Measurements from ENCODE around the gene KCNS3.
A peak's percentile ranks its signal among the peaks of the same experiment; 100 is the strongest.

Gene KCNS3

DNA sequence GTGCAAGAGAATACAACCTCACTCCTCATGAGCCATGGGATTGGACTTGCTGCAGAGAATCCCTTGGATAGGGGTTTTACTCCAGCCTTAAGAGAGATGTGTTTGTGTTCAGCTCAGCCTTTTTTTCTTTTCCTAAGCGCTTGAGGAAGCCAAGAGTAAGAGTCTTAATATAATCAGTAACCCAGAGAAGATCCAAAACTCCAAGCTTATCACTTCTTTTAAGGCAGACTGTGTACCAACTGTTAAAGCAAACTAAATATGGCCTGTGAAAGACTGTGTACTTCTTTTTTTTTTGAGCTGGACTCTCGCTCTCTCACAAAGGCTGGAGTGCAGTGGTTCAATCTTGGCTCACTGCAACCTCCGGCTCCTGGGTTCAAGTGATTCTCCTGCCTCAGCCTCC lies 31.8 kb upstream of the KCNS3 start:
- no peak overlapping the region for H3K4me3 ChIP-seq (ENCODE audit: low read depth, low read length)
- DNase-seq (ENCODE audit: low read depth): no peak
- TF ChIP-seq, protein P1, sequence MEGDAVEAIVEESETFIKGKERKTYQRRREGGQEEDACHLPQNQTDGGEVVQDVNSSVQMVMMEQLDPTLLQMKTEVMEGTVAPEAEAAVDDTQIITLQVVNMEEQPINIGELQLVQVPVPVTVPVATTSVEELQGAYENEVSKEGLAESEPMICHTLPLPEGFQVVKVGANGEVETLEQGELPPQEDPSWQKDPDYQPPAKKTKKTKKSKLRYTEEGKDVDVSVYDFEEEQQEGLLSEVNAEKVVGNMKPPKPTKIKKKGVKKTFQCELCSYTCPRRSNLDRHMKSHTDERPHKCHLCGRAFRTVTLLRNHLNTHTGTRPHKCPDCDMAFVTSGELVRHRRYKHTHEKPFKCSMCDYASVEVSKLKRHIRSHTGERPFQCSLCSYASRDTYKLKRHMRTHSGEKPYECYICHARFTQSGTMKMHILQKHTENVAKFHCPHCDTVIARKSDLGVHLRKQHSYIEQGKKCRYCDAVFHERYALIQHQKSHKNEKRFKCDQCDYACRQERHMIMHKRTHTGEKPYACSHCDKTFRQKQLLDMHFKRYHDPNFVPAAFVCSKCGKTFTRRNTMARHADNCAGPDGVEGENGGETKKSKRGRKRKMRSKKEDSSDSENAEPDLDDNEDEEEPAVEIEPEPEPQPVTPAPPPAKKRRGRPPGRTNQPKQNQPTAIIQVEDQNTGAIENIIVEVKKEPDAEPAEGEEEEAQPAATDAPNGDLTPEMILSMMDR (IDR thresholded peaks at IDR 0.05; ENCODE audit: control insufficient read depth, extremely low read depth, insufficient read depth): no peak

DNA sequence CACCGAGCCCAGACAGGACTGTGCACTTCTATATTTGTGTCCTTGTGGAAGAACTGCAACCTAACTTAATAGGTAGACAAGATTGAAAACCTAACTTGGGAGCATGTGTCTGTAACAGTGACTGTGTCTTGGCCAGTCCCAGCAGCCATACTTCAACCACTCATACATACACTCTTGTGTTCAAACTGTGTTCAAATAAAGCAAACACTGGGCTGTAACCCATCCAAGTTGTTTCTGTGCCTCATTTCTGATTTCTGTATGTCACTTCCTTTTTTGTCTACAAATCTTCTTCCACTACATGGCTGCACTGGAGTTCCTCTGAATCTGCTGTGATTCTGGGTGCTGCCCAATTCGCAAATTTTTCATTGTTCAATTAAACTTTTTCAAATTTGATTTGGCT lies 31.2 kb upstream of the KCNS3 start:
- TF ChIP-seq, protein P1 (IDR thresholded peaks at IDR 0.05; ENCODE audit: control insufficient read depth, extremely low read depth, insufficient read depth): no peak
- H3K4me3 ChIP-seq (ENCODE audit: low read depth, low read length): no peak overlapping the region

DNA sequence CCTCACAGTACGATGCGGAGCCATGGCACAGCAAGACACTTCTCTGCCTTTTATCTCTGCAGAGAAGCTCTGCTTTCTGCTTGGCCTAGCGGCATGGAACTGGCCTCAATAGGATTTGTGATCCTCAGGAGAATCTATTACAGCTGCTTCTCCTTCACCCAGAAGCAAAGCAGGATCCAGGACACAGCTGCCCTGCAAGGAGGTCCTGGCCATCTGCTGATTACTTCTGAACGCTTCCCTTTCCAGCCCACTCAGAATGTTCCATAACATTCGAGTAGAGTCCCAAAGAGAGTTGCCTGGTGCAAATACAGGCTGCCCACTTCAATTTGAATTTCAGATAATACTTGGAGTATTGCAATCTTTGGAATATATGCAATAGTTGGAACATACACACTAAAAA lies 29.2 kb upstream of the KCNS3 start:
- TF ChIP-seq, protein P1 (IDR thresholded peaks at IDR 0.05; ENCODE audit: control insufficient read depth, extremely low read depth, insufficient read depth): no peak
- no peak for DNase-seq (ENCODE audit: low read depth)
- no peak overlapping the region for H3K4me3 ChIP-seq (ENCODE audit: low read depth, low read length)

More for the DNA sequence above, 31.2 kb upstream of the KCNS3 start:
- DNase-seq (ENCODE audit: low read depth): no peak

DNA sequence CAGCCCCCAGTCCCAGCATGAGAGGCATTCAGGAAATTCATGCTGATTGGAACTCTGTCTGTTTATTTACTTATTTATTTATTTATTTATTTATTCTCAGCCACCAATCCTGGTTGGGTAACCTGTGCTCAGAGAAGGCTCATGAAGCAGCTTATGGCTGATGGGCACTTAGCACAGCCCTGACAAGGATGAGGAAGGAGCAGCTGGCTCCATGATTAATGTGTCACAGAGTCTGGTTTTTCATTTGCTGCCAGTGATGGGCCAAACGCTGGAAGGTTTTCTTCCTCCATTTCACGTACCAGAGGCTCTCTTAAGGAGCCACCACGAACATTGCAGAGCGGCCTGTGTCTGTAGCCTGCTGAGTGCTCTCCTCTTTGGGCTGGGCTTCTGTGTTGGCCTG lies 28.3 kb upstream of the KCNS3 start:
- no peak overlapping the region for H3K4me3 ChIP-seq (ENCODE audit: low read depth, low read length)
- DNase-seq (ENCODE audit: low read depth): no peak
- TF ChIP-seq, protein P1 (IDR thresholded peaks at IDR 0.05; ENCODE audit: control insufficient read depth, extremely low read depth, insufficient read depth): no peak

DNA sequence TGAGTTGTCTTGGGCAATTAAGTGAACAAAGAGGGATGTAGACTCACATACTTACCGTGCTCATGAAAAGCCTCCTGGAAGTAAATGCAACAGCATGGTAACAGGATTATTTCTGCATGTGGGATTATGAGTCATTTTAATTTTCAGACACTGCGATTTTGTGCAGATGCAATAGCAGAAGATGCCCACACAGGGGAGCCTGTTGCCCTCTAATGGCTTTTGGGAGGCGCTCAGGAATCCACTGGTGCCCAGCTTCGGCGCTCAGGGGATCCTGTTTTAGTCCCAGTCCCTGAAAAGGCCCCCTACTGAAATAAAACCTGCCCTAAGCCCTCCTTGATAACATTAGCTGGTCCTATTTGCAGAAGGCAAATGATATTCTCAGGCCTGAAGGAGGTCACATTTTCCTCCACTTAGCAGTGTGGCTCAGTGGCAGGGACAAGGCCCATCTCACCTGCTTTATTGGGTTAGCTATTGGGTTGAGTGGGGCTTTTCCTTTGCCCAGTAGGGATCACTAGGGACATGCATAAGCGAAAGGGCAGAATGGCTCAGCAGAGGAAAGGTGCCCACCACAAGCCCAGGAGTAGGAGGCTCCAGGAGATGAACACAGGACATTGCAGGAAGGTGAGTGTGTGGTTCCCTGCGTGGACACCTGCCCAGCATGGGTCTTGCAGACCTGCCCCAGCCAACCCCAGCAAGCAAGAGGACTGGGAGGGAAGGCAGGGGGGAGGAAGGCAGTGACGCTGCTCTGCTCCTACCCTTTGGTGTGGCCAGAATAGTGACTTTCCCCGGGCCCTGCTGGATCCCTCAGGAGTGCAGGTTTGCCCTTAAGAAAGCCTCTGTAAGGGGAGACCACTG lies 26.5 kb upstream of the KCNS3 start:
- H3K4me3 ChIP-seq (ENCODE audit: low read depth, low read length): no peak overlapping the region
- TF ChIP-seq, protein P1 (IDR thresholded peaks at IDR 0.05; ENCODE audit: control insufficient read depth, extremely low read depth, insufficient read depth): peak; percentile 92
- no peak for DNase-seq (ENCODE audit: low read depth)

DNA sequence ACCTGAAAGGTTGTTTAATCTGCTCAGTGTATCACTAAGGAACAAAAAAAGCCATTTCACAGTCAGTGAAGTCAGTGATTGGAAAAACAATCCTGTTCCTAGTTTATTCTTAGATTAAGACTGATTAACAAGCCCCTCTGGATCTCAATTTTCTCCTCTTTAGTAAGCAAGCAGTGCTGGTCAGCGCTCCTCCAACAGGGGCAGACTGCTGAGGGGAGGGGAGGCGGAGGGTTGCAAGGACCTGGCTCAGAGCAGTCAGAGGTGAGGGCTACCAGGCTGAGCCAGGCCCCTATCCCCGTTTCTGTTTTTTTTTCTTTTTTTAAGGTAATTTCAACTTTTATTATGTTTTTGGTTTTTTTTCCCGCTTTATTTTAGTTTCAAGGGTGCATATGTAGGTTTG lies 24.7 kb upstream of the KCNS3 start:
- no peak for DNase-seq (ENCODE audit: low read depth)
- no peak overlapping the region for H3K4me3 ChIP-seq (ENCODE audit: low read depth, low read length)
- TF ChIP-seq, protein P1 (IDR thresholded peaks at IDR 0.05; ENCODE audit: control insufficient read depth, extremely low read depth, insufficient read depth): no peak

DNA sequence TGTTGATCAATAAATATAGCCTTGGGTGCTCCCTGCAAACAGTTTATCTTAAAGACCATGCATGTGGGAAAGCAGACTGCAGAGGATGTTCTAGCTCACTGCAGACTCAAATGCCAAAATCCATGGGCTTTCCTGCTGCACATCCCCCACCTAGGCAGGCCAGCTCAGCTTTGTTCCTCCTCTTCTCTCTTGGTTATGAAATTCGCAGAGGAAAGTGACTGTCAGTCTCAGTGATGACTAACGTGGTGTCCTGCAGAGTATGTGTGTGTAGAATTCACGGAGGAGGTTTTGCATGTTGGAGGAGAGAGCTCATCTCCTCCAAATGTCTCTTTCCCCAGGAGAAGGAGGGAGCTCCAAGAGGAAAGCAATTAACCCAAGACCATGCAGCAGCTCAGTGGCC lies 21.4 kb upstream of the KCNS3 start:
- TF ChIP-seq, protein P1 (IDR thresholded peaks at IDR 0.05; ENCODE audit: control insufficient read depth, extremely low read depth, insufficient read depth): no peak
- H3K4me3 ChIP-seq (ENCODE audit: low read depth, low read length): no peak overlapping the region
- DNase-seq (ENCODE audit: low read depth): no peak

All from LNCaP clone FGC (cell line).